GM21529 (cell line): Measurements from ENCODE around the gene TUBD1.
A peak's percentile ranks its signal among the peaks of the same experiment; 100 is the strongest.
"Not testable (repeated sequence)": the region's sequence is repeated elsewhere in the genome, so short reads cannot be mapped to it uniquely, and the experiment has no call there.

Experiments
- ATAC-seq: cut with Tn5 transposase; IDR thresholded peaks from one replicate; pipeline ENCODE4 v1.9.1; 2021; ENCODE audit not compliant: unreplicated experiment

TUBD1 gene, protein sequence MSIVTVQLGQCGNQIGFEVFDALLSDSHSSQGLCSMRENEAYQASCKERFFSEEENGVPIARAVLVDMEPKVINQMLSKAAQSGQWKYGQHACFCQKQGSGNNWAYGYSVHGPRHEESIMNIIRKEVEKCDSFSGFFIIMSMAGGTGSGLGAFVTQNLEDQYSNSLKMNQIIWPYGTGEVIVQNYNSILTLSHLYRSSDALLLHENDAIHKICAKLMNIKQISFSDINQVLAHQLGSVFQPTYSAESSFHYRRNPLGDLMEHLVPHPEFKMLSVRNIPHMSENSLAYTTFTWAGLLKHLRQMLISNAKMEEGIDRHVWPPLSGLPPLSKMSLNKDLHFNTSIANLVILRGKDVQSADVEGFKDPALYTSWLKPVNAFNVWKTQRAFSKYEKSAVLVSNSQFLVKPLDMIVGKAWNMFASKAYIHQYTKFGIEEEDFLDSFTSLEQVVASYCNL

DNA sequence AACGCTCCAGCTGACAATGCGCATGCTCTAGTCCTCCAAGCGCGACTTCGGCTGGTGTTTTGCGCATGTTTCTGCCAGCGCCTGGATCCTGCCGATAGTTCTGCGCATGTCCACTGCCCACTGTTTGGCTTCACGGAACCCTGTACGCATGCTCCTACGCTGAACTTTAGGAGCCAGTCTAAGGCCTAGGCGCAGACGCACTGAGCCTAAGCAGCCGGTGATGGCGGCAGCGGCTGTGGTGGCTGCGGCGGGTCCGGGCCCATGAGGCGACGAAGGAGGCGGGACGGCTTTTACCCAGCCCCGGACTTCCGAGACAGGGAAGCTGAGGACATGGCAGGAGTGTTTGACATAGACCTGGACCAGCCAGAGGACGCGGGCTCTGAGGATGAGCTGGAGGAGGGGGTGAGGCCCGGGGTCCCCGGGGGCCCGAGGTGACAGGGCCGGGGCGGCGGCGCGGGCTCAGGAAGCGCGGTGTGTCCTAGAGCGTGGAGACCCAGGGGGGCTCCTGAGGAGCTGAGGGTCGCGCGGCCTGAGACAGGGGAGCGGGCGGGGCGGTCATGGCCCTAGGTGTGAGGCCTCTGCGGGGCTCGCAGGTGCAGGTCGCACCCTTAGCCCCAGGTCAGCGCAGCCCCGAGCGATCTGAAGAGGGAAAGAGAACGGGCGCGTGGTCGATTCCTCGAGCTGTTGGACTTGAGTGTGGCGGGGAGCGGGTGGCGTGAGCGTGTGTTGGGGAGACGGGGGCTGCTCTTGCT, at the start of gene TUBD1, which contains the start of gene RPS6KB1:
Gene TUBD1 (minus strand): TSS at position 20 of the 752 bp plus-strand sequence. CDS start 1,941 bp downstream, outside the sequence.
Gene RPS6KB1 (plus strand): TSS at position 198 of the 752 bp plus-strand sequence. CDS start 64 bp downstream, at position 262.
- ATAC-seq: peak; percentile 88

DNA sequence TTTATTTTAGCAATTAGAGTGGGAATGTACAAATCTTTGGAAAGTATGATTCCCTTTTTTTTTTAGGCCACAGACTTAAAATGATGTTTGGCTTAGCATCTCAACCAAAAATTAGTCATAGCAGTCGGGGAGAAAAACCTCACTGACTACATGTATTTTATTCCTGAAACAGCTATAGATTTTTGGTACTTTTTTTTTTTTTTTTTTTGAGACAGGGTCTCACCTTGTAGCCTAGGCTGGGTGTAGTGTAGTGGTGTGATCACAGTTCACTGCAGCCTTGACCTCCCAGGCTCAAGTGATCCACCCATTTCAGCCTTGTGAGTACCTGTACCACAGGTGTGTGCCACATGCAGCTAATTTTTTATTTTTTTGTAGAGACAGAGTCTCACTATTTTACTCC, 48.4 kb upstream of the TUBD1 start:
- no peak for ATAC-seq

DNA sequence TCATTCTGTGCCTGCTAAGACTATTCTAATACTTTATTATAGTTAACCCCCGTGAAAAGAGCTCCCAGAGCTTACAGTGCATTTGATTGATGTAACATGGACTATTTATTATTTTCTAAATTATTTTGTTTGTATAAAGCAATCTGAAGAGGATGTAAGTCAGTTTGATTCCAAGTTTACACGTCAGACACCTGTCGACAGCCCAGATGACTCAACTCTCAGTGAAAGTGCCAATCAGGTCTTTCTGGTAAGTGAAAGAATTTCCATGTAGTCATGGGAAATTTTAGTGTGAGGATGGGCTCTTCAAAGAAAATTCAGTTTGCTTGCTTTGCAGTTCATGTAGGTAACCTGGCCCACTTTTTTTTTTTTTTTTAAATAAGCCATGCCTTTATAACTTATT, 48.0 kb upstream of the TUBD1 start:
- ATAC-seq: not testable (repeated sequence)

DNA sequence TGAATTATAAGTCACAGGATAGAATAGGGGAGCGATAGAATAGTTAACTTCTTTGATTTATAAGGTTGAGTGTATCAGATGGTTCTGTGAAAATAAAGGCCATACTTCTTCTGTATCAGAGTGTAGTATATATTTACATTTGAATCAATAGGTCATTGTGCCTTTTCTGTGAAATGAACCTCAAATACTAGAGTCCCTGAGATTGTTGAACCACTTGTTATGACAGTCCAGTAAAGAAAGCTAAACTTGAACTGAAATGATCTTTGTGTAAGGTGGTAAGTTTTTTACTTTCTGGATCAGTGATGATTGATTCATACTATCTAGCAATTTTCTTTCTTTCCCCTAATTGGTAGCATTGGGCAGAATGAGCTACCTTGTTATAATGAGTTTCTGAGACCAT, 40.6 kb upstream of the TUBD1 start:
- not testable (repeated sequence) for ATAC-seq

DNA sequence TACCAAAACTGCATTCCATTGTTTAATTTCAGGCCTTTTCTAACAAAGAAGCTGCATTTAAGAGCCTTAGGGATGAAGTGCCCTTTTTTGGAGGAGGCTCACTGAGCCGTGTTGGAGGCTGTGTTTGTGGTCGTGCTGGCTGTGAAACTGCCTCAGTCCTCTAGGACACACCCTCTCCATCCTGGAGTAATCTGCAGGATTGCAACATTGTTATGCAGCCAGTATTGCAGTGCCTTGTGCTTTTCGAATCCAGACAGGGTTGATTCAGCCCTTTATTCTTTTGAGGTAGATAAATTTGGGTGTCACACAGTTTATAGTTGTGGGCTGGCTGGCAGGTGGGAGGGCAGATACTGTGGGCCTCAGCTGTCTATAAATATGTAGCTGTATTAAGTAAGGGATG, 38.0 kb upstream of the TUBD1 start:
- not testable (repeated sequence) for ATAC-seq

DNA sequence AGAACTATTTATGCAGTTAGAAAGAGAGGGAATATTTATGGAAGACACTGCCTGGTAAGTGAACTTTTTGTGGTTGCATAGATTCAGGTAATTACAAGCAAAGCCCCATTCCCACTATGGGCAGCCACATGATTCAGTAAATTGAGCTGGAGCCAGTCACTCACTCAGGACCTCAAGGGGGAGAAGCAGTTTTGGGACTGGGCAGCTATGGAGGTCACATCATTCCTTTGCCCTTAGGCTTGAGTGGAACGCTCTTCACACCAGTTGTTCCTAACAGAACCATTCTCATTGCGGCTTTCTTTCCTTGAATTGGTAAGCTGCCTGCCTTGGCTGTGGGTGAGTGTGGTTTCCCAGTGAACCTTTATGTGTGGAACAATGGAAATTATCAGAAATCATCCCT, 37.4 kb upstream of the TUBD1 start:
- not testable (repeated sequence) for ATAC-seq

DNA sequence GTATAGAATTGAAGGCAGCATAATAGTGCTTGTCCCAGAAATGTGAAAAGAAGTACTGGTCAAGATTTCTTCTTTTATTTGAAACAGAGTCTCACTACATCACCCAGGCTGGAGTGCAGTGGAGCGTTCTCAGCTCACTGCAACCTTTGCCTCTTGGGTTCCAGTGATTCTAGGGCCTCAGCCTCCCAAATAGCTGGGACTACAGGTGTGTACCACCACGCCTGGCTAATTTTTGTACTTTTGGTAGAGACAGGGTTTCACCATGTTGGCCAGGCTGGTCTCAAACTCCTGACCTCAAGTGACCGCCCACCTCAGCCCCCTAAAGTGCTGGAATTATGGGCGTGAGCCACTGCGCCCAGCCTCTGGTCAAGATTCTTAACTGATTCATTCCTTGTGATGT, 27.9 kb upstream of the TUBD1 start:
- not testable (repeated sequence) for ATAC-seq

DNA sequence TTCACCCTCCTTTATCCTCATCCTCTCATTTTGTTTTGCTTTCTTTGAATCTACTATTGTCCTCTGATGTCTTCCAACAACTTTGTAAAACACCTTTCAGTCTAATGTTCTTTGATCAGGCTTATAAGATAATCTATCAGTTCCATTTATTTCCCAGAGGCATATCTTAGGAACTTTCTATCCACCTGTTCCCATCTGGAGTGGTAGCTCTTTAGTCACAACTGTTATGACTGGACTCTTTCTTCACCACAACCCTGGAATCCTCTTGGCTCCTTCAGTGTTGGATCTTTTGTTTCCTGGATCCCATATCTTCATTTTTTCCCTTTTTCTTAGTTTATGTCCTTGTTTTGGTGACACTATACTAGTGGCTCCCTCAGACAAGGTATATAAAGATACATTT, 23.7 kb upstream of the TUBD1 start:
- no peak for ATAC-seq

DNA sequence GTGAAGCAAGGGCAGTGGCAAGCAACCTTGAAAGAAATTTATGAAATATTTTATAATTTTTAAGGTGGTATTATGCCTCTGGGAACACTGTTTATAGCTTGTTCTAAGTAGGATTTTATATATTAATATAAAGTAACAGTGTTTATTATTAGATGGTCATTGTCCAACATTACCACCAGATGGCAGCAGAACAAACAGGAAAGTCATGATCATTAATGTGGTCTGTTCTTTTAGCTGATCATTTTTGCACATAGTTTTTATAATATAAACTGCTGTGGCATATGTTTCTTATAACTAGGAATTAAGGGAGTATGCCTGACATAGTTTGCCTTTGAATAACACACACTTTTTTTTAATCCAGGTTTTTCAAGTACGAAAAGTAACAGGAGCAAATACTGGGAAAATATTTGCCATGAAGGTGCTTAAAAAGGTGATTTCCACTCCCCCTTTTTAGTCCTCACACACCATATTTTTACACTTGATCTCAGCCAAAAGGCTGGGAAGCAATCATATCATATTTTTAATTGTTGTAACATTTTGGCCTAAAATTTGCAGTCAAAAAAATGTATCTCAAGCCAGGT, 21.6 kb upstream of the TUBD1 start:
- no peak for ATAC-seq

DNA sequence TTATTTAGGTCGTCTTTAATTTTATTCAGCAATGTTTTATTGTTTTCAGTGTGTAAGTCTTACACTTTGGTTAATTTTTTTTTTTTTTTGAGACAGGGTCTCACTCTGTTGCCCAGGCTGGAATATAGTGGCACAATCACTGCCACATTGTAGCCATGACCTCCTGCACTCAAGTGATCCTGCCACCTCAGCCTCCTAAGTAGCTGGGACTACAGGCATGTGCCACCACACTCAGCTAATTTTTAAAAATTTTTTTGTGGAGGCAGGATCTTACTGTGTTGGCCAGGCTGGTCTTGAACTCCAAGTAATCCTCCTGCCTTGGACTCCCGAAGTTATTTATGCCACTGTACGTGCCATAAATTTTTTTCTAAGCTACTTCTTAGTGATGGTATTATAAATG, 14.7 kb upstream of the TUBD1 start:
- no peak for ATAC-seq

DNA sequence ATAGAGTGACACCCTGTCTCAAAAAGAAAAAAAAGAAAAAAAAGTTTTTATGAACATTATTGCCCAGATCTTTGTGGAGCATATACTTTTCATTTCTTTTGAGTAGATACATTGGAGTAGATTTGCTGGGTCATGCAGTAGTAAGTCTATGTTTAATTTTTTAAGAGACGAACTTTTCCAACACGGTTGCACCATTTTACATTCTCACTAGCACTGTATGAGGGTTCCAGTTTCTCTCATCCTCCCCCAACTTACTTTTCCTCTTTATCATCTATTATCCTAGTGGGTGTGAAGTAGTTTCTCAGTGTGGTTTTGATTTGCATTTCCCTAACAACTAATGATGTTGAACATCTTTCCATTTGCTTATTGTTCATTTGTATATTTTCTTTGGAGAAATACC, 10.7 kb upstream of the TUBD1 start:
- ATAC-seq: no peak

DNA sequence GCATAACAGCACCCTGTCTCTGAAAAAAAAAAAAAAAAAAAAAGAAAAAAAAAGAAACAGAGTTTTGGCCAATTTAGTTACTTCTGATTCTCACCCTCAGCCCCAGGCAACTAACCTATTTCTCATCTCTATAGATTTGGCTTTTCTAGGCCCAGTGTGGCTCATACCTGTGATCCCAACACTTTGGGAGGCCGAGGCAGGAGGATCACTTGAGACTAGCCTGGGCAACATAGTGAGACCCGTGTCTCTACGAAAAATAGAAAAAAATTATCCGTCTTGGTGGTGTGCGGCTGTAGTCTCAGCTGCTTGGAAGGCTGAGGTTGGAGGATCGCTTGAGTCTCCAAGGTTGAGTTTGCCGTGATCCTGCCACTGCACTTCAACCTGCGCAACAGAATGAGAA, 8.9 kb upstream of the TUBD1 start:
- ATAC-seq: no peak

DNA sequence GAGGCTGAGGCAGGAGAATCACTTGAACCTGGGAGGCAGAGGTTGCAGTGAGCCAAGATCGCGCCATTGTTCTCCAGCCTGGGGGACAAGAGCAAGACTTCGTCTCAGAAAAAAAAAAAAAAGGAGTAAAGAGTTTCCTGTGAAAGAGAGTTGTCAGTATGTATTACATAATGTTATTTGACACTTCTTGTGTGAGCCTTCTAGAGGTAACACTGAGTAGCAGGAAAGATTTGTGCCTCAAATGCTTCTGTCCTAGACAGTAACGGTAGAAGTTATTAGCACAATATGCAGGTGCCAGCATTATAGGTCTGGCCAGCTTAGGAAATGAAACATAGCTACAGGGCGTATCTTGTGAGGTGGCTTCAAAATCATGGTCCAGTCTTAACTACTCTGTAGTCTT, 6.4 kb upstream of the TUBD1 start:
- no peak for ATAC-seq

DNA sequence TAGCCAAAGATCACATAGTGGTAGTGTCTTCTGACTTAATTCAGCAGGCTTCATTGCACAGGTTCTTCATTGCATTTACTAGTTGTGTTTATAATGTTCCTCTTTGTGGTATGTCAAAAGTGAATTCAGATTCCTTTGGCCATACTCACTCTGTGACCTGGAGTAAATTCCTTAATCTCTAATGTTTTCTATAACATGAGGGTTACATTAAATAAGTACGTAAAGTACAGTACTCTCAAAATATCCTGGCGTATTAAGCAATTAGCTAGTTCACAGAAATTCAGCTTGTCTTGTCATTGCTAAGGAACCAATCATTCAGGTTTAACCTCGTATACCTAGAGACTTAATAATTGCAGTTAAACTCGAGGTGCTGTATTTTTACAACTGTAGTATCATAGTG, 4.3 kb upstream of the TUBD1 start:
- no peak for ATAC-seq

DNA sequence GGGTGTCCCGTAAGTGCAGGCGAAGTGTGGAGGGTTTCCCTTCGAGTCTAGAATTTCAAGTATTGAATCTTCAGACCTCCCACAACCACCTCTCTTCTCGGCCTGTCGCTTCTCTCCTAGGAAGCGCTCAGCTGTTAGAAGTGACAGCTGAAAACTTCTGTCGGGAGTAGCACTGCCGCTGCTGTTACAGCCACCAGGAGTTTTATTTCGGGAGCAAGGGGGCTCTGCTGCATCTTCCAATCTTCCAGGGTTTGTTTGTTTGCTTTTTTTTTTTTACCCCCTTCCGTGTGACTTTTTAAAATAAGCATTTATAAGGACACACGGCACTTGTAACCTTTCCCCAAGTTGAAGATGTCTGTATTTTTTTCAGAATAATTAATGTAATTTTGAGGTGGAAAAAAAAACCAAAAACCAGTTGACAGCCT, 945 bp upstream of the TUBD1 start:
- ATAC-seq: peak; percentile 7

DNA sequence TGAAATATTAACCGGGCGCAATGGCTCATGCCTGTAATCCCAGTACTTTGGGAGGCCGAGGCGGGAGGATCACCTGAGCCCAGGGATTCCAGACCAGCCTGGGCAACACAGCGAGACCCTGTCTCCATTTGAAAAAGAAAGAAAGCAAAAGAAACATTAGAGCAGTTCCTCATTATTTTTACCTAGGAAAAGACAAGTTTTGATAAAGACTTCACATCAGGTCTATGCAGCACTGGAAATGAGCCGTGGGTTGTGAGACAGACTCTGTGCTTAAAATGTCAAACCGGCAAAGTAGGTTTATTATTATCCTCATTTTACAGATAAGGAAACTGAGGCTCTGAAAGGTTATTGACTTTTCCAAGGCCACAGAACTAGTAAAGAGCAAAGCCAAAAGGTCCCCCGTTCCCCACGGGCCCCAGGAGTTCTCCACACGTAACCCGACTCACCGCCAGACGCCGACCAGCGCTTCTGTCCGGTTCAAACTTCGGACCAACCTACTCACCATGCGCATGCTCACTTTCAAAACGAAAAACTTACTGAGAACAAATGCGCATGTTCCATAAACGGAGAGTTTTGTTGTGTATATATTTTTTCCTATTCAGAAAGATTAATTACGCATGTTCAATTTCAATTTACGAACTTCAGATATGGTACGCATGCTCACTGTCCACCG, 356 bp downstream of the TUBD1 start:
- peak; percentile 49 for ATAC-seq

DNA sequence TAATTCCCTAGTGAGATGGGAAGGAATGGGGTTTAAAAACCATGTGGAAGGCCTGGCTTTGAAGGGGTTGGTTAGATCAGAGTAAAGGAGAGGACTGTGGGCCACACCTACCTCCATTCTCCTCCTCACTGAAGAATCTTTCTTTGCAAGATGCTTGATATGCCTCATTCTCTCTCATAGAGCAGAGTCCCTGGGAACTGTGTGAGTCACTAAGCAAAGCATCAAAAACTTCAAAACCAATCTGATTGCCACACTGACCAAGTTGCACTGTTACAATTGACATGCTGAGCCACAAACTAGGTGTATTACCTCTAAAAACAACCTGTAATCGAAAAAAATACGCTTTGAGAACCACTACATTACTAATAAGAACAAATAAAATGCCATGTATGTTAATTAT, 2.0 kb downstream of the TUBD1 start:
- ATAC-seq: no peak

DNA sequence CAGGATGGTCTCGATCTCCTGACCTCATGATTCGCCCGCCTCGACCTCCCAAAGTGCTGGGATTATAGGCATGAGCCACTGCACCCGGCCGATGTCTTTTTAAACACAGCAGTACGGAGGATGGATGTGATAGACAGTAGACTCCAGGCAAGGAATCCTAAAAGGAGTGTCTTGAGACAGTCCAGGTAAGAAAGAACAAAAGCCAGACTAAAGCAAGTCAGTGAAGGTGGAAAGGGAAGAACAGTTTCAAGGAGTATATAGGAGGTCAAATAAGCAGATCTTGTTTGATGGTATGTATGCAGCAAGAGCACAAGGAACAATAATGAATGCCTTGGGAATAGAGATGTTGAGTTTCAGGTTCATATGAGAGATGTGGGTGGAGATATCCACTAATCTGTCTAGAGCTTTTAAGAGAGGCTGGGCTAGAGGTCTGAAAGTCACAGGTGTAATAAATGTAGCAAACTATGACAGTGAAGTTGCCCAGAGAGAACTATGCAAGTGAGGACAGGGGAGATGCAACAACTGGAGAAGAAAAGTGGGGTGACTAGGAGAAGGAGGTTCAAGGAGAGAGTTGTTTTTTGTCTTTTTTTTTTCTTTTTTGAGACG, 4.5 kb downstream of the TUBD1 start:
- ATAC-seq: no peak

DNA sequence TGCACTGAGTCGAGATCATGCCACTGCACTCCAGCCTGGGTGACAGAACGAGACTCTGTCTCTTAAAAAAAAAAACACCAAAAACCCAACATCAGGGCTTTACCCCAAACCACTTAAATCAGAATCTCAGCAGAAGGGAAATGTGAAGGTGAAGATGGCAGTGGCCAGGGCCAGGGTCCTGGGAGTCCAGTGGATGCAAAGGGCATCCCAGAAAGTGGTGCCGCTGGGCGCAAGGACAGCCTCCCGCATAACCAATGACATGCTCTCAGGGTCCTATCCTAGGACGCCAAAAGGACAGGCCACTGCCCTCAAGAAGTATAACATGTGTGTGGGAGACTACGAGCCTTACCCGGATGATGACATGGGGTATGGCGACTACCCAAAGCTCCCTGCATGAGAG, 7.9 kb downstream of the TUBD1 start:
- ATAC-seq: no peak

DNA sequence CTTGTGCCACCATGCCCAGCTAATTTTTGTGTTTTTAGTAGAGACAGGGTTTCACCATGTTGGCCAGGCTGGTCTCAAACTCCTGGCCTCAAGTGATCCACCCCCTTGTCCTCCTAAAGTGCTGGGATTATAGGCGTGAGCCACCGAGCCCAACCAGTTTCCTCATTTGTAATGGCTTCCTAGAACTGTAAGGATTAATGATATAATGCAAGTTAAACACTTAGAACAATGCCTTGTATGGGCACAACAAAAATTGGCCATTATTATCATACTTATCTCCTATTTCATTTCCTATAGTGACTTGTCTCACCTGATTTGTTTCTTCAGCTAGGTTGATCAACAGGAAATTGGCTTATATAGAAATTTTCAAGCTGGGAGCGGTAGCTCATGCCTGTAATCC, 14.1 kb downstream of the TUBD1 start:
- no peak for ATAC-seq

DNA sequence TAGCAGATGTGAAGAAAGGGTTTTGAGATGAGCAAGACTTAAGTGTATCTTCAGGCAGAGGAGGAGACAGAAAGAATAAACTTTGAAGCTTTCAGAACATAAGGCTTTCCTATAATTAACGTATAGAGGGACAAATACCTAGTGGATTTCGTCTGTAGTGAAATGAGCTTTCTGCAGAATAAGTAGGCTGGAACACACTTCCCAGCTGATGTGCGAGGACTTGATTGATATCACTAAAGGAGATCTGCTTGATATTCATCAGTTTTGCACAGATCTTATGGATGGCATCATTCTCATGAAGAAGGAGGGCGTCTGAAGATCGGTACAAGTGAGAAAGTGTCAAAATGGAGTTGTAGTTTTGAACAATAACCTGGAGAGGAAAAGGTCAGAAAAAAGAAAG, 14.8 kb downstream of the TUBD1 start:
- no peak for ATAC-seq
